Panc1 (cell line): ENCODE results near the gene AP4B1.

Source experiments
- POLR2AphosphoS5 ChIP-seq: IDR thresholded peaks from 2 replicates; pipeline ENCODE4 v1.6.1; 2012; ENCODE audit warnings: mild to moderate bottlenecking, low read depth, low read length, moderate library complexity
- SIN3A ChIP-seq: IDR thresholded peaks from 2 replicates; pipeline ENCODE4 v1.6.1; 2012; ENCODE audit warnings: low read depth, mild to moderate bottlenecking, low read length, moderate library complexity, borderline replicate concordance; ENCODE audit not compliant: insufficient read depth
- TF ChIP-seq, protein P1 (sequence below): fragments of 450-650 bp; IDR thresholded peaks from 2 replicates; pipeline ENCODE4 v1.5.1; 2017; ENCODE audit warnings: mild to moderate bottlenecking
- TF ChIP-seq, protein P2 (sequence below), 2 experiments: IDR thresholded peaks; 2 replicates each; pipeline ENCODE4 v1.6.1; 2011 to 2012; ENCODE audit warnings: low read depth in 2 of 2, control low read depth in 1 of 2, low read length in 1 of 2, mild to moderate bottlenecking in 1 of 2, moderate library complexity in 1 of 2; ENCODE audit not compliant: insufficient read depth in 1 of 2

DNA sequence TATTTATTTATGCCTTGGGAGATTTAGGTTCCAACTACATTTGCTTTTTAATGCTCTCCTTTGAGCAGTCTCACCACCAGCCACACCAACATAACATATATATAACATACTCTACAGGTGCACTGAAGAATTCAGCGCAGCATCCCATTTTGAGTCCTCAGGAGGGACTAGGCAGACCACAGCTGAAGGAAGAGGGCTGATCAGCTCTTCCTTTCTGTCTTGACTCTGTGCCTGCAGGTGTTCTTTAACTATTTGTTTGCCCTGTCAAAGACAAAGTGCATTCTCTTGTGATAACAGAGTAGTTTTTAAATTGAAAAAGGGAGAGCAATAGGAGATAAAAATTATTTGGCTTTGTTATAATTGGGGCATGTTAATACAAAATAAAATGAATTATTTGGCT, 41.5 kb upstream of the AP4B1 start:
- TF ChIP-seq, protein P1, sequence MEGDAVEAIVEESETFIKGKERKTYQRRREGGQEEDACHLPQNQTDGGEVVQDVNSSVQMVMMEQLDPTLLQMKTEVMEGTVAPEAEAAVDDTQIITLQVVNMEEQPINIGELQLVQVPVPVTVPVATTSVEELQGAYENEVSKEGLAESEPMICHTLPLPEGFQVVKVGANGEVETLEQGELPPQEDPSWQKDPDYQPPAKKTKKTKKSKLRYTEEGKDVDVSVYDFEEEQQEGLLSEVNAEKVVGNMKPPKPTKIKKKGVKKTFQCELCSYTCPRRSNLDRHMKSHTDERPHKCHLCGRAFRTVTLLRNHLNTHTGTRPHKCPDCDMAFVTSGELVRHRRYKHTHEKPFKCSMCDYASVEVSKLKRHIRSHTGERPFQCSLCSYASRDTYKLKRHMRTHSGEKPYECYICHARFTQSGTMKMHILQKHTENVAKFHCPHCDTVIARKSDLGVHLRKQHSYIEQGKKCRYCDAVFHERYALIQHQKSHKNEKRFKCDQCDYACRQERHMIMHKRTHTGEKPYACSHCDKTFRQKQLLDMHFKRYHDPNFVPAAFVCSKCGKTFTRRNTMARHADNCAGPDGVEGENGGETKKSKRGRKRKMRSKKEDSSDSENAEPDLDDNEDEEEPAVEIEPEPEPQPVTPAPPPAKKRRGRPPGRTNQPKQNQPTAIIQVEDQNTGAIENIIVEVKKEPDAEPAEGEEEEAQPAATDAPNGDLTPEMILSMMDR, result no peak
- no peak for TF ChIP-seq POLR2AphosphoS5
- TF ChIP-seq, protein P2, sequence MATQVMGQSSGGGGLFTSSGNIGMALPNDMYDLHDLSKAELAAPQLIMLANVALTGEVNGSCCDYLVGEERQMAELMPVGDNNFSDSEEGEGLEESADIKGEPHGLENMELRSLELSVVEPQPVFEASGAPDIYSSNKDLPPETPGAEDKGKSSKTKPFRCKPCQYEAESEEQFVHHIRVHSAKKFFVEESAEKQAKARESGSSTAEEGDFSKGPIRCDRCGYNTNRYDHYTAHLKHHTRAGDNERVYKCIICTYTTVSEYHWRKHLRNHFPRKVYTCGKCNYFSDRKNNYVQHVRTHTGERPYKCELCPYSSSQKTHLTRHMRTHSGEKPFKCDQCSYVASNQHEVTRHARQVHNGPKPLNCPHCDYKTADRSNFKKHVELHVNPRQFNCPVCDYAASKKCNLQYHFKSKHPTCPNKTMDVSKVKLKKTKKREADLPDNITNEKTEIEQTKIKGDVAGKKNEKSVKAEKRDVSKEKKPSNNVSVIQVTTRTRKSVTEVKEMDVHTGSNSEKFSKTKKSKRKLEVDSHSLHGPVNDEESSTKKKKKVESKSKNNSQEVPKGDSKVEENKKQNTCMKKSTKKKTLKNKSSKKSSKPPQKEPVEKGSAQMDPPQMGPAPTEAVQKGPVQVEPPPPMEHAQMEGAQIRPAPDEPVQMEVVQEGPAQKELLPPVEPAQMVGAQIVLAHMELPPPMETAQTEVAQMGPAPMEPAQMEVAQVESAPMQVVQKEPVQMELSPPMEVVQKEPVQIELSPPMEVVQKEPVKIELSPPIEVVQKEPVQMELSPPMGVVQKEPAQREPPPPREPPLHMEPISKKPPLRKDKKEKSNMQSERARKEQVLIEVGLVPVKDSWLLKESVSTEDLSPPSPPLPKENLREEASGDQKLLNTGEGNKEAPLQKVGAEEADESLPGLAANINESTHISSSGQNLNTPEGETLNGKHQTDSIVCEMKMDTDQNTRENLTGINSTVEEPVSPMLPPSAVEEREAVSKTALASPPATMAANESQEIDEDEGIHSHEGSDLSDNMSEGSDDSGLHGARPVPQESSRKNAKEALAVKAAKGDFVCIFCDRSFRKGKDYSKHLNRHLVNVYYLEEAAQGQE (IDR thresholded peaks at IDR 0.05; ENCODE audit: insufficient read depth in 1 of 2, low read depth in 2 of 2, low read length in 1 of 2), result no peak
- no peak for TF ChIP-seq SIN3A
